HG02840 (cell line): ENCODE measurements around the gene SPSB2.

Experiments
- ATAC-seq: cut with Tn5 transposase; IDR thresholded peaks from one replicate; pipeline ENCODE4 v1.9.1; 2021; ENCODE audit warnings: mild to moderate bottlenecking, moderate library complexity, moderate number of reproducible peaks; ENCODE audit not compliant: unreplicated experiment, low FRiP score

SPSB2 gene

DNA sequence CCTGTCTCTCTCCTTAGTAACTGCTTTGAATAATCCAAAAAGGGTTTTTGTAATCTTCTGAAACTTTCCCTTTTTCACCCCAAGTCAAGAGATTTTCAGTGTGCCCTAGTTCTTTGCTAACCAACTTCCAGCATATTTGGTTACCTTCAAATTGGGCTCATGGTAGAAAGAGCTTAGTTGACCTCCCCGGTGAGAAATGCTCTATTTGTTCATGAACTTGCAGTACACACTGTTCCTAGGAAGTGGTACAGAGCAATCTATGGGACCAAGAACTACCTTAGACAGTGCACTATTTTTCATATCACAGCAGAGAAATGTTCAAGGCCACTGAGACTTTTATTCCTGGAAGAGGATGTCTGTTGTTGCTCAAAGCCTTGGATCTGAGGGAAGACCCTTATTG is 19.5 kb downstream of the SPSB2 start:
- ATAC-seq: no peak

DNA sequence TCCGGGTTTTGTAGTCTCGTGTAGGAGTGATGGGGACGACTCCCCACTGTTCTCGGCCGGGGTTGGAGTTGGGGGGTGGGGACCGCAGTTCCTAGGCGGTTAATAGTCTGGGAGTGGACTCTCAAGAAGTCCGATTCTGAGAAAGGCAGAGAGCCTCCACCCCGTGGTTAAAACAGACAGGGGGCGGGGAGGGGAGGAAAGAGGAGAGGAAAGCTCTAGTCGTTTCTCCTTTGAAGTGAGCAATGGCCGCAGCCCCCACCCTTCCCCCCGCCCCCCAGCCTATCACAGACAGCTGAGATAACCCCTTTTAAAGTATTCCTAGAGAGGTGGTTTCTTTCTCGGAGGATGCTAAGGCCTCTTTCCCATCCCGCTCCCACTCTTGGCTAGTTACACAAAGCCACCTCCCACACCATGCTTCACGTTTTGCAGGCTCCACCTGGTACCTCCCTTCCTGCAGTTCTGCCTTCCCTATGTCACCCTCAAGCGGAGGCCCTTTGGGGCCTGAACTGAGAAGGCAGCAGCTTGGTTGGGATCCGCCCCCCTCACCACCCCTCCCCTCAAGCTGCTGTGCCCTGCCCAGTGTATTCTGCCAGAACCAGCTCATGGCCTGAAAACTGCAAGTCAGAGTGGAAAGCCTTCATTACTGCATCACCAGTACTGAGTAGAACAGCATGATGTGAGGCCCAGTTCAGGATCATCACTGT is 20.3 kb downstream of the SPSB2 start:
- ATAC-seq: no peak

DNA sequence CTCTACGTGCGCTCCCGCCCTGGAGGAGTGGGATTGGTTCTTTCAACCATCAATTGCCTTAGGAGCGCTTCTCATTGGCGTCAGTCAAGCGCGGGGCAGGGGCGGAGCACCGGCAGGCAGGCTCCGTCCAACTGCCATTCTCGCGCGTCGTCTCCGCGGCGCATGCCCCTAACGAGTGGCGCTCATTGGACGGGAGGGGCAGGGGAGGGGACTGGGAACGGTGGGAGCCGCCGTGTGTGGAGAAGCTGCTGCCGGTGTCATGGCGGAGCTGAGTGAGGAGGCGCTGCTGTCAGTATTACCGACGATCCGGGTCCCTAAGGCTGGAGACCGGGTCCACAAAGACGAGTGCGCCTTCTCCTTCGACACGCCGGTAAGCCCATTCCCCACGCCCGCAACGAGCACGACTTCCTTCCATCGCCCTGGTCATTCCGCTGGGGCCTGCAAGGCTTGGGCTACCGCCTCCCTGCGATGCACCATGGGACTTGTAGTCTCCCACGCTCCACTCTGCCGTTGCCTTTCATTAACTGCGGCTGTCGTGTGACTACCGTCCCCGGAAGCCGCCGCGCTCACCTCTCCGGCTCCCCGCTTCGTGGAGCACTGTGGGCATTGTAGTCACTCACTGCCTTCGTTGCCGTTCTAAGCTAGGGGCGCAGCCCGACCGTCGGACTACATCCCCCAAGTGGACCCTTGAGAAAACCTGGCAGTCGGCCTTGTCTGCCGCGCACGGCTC is 21.0 kb downstream of the SPSB2 start, which contains the start of gene USP5:
USP5 (plus strand) TSS at position 230 of the 730 bp plus-strand sequence; CDS start at position 260, 30 bp downstream.
- ATAC-seq: peak; percentile 77

DNA sequence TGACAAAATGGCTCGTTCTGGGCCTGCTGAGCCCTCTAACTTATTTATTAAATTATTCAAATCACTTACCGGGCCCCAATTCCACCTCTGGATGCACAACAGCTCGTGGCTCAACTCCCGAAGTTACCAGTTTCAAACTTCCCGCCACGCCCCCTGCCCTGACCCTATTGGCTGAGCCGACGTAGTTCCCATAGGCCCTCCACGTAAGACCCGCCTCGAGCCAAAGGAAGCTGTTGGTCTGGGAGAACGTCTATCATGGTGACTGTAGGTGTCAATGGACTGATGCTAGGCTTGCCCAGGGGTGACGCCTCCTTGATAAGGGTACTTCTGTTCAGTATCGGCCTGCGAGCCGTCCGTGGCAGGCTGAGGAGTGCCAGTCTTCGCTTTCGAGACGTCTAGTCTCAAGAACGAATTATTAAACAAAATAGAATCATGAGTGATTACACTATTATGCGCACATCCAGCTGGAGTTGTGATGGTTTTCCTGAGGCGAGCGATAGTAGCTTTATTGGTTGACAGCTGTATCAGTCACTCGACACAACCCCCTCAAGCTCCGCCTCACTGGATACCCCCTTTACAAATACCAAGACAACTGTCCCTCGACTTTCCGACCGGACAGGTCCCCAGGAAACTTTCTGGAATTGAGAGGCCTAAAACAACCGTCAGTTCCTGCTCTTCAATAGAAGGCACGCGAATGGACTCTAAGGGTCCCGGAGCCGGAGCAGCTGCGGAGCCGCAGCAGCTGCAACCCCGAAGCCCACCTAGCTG is 21.8 kb downstream of the SPSB2 start, which contains the start of gene CDCA3:
CDCA3 (minus strand) TSS at position 134 of the 768 bp plus-strand sequence. CDS start 334 bp downstream, outside the sequence.
- ATAC-seq: peak; percentile 46

DNA sequence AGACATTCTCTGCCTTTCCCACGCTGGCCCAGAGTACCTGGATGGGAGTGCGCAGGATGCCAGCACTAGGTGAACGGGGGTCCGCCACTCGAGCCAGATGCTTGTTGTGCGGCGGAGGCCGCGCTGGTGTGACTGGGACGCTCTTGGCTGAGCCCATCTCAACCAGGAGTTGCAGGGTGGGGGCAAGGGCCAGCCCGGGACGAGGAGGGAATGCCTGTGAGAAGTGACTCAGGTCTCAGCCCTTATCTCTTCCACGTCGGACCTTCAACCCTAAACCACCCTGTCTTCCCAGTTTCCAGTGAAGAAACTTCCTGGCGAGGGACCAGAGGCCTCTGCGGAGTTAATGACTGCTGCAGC is 22.3 kb downstream of the SPSB2 start:
- no peak for ATAC-seq

DNA sequence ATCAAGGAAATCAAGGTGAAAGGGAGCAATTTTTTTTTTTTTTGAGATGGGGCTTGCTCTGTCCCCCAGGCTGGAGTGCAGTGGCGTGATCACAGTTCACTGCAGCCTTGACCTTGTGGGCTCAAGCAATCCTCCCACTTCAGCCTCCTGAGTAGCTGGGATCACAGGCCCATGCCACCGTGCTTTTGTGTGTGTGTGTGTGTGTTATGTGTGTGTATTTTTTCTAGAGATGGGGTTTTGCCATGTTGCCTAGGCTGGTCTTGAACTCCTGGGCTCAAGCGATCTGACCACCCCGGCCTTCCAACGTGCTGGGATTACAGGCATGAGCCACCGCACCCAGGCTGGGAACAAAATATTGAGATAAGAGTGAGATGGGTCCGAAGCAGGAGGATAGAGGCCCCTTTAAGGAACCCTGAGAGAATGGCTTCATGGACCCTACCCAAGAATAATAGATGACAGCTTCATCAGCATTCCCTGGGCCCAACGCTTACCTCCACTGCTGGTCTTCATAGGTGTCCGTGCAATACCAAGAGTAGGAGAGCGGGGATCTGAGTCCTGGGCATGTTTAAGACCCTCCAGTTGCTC is 23.0 kb downstream of the SPSB2 start:
- ATAC-seq: no peak

DNA sequence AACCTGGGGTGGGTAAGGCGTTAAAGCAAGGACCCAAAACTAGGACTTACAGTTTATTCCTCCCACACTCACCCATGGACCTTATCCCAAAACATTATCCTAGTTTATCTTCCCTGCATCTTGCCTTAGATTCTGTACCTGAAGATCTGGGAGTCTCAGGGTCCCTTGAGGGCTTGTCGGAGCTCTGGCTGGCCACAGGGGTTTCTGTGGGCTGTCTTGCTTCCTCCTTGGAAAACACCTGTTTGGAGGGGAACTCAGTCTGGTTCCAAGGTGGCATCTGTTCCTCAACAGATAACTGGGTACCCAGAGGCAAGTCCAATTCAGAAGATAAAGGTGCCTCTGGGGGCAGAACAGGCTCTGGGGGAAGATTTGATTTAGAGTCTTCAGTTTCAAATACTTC is 23.7 kb downstream of the SPSB2 start:
- no peak for ATAC-seq

DNA sequence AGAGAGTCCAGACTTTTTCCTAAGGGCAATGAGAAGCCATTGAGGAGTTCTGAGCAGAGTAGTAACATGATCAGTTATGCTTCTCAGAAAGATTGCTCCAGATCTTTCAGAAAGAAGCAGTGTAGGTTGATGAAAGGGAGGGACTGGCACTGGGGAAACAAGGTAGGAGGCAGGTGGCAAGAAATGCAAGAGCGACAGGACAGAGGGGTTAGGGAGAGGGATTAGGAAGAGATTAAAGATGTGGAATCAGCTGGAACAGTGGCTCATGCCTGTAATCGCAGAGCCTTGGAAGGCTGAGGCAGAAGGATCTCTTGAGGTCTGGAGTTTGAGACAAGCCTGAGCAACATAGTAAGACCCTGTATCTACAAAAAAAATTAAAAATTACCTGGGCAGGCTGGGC is 25.4 kb downstream of the SPSB2 start:
- ATAC-seq: no peak

DNA sequence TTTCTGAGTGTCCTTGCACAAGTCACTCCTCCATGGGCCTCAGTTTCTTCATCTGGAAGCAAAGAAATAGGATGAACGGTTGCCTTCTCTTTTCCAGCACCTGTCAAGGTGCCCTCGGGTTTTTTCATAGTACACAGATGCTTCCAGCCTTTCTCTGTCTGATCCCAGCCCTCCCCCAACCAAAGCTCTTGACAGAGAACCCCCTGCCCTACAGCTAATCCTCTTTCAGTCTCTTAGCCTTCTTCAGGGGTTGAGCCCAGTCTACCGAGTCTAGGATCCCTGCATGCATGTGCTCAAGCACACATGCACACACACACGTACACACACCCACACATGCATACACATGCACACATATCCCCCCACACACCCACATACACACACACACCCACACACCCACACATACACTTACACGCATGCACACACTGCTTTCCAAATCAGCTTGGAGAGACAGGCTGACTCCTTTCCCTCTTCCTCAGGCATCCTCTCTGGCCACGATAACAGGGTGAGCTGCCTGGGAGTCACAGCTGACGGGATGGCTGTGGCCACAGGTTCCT is 26.7 kb downstream of the SPSB2 start:
- no peak for ATAC-seq

DNA sequence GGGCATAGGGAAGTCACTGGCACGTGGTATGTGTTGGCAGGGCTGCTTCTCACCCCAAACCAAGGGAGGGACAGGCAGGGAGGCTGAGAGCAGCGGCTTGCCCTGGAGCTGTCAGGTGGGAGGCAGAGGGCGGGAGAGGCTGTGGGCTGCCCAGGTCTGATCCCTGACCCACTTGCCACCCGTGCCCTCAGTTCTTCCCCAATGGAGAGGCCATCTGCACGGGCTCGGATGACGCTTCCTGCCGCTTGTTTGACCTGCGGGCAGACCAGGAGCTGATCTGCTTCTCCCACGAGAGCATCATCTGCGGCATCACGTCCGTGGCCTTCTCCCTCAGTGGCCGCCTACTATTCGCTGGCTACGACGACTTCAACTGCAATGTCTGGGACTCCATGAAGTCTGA is 27.7 kb downstream of the SPSB2 start:
- no peak for ATAC-seq

DNA sequence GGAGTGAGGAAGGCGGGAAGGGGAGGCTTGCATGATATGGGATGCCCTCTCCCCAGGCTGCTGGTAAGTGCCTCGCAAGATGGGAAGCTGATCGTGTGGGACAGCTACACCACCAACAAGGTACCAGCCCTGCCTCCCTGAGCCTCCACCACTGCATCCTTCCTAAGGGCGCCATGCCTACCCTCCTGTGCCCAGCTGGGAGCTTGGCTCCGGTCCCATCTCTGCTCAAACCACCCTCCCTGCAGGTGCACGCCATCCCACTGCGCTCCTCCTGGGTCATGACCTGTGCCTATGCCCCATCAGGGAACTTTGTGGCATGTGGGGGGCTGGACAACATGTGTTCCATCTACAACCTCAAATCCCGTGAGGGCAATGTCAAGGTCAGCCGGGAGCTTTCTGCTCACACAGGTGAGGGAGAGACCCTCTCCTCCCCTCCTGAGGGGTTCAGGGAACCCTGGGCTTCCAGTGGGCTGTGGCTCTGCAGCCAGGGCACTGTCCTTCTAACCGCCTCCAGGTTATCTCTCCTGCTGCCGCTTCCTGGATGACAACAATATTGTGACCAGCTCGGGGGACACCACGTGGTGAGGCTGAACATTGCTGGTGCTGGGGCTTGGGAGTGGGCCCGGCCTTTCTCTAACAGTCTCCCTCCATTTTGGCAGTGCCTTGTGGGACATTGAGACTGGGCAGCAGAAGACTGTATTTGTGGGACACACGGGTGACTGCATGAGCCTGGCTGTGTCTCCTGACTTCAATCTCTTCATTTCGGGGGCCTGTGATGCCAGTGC is 29.8 kb downstream of the SPSB2 start:
- ATAC-seq: no peak

DNA sequence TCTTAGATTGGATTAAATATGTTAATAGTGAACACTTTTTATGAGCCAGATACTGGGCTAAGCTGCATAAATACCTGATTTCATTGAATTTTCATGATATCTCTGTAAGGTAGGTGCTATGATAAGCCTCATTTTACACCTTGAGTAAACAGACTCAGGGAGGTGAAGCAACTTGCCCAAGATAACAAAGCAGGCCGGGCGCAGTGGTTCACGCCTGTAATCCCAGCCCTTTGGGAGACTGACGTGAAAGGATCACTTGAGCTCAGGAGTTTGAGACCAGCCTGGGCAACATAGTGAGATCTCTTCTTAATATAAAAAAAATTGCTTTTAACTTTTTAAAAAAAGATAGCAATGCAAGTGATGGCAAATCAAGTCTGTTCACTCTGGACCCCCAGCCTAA is 31.0 kb downstream of the SPSB2 start:
- no peak for ATAC-seq

DNA sequence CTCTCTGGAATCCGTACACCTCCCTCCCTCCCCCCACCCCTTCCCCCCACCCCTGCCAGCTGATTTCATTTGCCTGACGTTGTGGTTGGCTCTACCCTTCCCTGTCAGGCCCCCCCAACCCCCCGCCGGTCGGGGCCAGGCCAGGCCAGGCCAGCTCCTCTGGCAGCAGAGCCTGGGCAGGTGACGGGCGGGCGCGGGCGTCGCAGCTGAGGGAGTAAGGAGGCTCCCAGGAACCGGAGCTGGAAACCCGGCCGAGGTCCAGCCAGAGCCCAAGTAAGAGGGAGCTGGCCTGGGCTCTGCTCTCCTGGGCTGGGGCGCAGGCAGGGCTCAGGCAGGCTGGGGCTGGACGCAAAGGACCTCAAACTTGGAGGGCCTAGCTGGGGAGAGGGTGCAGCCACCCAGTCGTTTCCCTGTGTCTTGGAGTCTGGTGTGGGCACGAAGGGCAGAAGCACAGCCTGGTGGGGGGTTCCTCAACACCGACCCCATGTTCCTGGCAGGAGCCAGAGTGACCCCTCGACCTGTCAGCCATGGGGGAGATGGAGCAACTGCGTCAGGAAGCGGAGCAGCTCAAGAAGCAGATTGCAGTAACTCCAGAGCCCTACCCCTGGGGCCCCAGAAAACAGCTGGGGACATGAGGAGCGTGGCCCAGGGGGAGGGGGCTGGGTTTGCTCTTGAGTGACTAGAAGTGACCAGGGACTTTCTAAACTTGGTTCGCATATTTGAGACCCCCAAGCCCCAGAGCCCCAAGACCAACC is 32.2 kb downstream of the SPSB2 start, which contains the start of gene GNB3:
GNB3 (plus strand) TSS at position 165 of the 755 bp plus-strand sequence; CDS start at position 528, 363 bp downstream.
- no peak for ATAC-seq

DNA sequence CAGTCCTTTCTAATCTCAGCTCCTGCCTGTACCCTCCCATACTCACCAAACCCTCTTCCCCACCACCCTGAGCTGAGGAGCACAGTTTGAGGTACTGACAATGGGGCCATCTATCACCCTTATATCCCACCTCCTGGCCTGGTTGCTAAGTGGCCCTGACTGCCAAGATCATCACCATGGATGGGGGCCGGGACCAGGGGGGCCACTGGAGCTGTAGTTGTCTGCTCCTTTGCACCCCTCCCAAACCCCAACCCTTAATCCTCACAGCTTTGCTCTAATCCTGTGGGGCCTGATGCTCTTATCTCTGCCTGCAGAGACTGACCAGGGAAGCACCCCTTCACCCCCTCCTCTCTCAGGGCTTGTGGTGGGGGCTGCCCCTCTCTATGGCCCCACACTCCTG is 32.8 kb downstream of the SPSB2 start:
- no peak for ATAC-seq

DNA sequence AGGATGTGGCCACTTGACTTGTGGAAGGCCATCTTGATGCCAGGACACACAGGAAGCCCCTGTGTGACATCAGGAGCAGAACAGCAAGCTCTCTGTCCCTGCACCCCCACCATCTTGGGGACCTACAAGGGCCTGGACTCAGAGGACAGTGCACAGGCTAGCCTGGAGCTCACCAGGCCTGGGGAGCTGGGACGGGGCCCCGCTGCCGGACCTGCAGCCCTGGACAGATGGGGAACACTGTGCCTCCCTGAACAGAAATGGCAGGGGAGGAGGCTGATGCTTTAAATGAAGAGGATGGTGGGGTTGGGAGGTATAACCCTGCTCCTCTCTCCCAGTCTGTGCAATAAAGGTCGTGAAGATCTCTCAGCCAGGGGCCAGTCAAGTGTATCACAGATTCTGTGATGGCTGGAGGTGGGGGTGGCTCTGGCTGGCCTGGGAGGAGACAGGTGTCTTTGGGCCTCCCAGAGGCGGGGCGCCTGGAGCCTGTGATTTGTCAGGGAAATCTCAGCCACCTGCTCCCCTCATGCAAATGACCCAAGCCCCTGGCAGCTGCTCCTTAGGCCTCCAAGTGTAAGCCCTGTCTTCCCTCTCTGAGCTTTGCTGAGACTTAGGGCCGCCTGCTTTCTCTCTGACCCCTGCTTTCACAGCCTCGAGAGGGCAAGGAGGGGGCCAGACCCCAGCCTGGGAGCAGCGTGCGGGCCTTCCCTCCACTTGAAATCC is 33.5 kb downstream of the SPSB2 start:
- peak; percentile 80 for ATAC-seq

DNA sequence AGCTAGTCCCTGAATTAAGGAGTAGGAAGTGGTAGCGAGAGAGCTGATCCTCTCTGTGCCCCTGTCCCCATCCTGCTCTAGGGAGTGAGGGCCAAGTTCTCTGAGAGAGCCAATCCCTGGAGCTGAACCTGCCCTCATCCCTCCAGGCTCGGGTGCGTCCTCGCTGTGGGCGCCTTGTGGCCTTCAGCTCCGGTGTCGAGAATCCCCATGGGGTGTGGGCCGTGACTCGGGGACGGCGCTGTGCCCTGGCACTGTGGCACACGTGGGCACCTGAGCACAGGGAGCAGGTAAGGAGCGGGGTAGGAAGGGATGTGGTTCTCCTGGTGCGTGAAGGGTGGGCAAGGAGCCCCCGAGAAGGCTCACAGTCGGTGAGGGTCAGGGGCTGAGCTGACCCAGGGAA is 34.2 kb downstream of the SPSB2 start:
- no peak for ATAC-seq

DNA sequence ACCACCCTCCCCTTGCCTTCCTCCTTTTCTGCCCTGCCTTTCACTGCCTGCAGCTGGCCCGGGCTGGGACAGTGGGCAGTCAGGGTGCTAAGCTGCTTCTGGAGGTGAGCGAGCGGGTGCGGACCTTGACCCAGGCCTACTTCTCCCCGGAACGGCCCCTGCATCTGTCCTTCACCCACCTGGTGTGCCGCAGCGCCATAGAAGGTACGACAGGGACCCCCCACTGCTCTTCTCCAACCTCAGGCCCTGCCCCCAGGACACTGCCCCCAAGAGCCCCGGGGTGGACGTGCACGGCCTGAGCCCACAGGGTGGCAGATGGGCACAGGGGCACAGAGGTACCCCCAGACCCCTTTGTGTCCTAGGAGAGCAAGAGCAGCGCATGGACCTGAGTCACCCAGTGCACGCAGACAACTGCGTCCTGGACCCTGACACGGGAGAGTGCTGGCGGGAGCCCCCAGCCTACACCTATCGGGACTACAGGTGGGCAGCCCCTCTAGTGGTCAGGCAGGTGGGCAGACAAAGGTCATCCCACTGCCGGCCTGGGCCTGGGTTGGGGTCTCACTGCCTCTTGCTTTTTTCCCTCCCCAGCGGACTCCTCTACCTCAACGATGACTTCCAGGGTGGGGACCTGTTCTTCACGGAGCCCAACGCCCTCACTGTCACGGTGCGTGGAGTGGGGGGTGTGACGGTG is 35.6 kb downstream of the SPSB2 start:
- ATAC-seq: no peak

DNA sequence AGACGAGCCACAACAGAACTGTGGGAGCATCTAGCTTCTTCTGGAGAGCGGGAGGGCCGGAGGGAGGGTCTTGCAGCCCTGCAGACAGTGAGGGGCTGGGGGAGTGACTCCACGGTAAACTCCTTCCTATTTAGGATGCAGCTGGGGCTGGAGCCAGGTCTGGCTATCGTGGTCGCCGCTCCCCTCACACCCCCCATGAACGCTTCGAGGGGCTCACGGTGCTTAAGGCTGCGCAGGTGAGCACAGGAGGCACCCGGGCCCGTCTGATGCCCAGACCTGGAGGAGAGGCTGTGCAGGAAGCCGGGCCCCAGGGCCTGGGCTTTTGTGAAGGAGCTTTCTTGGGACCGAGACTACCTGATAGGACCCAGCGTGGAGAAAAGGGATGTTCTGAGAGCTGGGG is 36.3 kb downstream of the SPSB2 start:
- no peak for ATAC-seq
